ENCODE data around the gene FTCDNL1. TPM values are rescaled to one million over a fixed set of nuclear protein-coding genes. Genes with fewer than 3 reads are reported as not detected.
A peak's percentile ranks its signal among the peaks of the same experiment; 100 is the strongest.

The FTCDNL1 gene
- total RNA-seq, 4 donors from 2014 or later: 6.2 to 20.9 (median 13.4) TPM

DNA sequence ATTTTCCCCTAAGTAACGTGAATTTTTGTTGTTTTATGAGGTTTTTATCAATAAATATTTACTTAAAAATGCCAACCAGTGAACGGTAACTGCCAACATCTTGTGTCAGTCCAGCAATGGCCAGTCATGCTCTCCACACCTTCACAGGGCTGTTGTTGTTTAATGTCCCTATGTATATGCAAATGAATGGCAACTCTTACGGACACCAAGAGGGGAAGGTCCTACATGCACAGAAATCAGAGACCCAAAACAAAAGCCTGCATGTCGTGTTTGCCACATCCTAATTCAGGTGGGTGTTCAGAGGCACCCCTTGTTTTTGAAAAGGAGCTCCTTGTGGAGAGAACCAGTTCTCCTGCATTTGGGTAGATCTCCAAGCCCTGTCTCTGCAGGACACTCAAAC lies 4.8 kb upstream of the FTCDNL1 start:
- Histone ChIP-seq H3K4me3 (replicated peaks in 1 of 3) (no peak overlapping the region), H3K27me3 (no peaks in the 10 kb centered on the region), H3K9me3 (no peaks in the 10 kb centered on the region), H3K4me1 (peaks cover 0 to 4% of the 10 kb centered on the region in 2 donors), H3K36me3 (no peaks in the 10 kb centered on the region), H3K27ac (no peak overlapping the region)
- no peak for DNase-seq
- WGBS, 2 donors: 58 to 60% methylated on average over 4 of the region's 4 CpGs
- TF ChIP-seq CTCF (IDR thresholded peaks at IDR 0.05): no peak
- TF ChIP-seq POLR2A (IDR thresholded peaks at IDR 0.05): no peak
- intact Hi-C loops (cut with DNase I): loop anchor here (5.0 to 10.0 kb wide), 2 partner anchors 51 to 154 kb away; no protein-coding TSS in a partner anchor

DNA sequence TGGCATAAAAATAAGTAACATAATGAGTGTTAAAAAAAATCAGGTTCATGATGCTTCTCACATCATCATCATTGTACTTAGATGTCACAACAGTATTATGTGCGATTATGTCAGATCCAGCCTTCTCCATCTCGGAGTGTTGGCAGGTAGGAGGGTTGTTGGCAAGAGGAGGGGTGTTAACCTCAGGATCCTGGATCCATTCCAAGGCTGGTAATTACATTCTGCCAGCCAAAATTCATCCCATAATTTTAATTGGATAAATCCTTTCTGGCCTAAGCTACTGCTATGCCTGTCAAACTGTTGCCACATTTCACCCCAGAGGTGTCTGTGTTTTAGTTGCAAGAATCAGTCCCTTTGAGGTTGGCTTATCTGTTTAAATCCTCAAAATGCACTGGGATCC lies 891 bp upstream of the FTCDNL1 start:
- no peak overlapping the region for H3K4me3 ChIP-seq (replicated peaks in 1 of 3)
- peak overlapping the region; percentile 33 to 84 (median 71) for H3K27ac ChIP-seq
- no peaks in the 10 kb centered on the region for H3K9me3 ChIP-seq
- intact Hi-C loops (cut with DNase I): loop anchor here (10.0 kb wide), 1 partner anchor 47 kb away; no protein-coding TSS in a partner anchor
- no peaks in the 10 kb centered on the region for H3K27me3 ChIP-seq
- no peaks in the 10 kb centered on the region for H3K36me3 ChIP-seq
- no peak for TF ChIP-seq CTCF (IDR thresholded peaks at IDR 0.05)
- TF ChIP-seq POLR2A (IDR thresholded peaks at IDR 0.05): no peak
- no peak for DNase-seq
- 70 to 82% methylated on average over 2 of the region's 2 CpGs for WGBS, 2 donors
- peaks cover 0 to 12% of the 10 kb centered on the region in 2 donors for H3K4me1 ChIP-seq

DNA sequence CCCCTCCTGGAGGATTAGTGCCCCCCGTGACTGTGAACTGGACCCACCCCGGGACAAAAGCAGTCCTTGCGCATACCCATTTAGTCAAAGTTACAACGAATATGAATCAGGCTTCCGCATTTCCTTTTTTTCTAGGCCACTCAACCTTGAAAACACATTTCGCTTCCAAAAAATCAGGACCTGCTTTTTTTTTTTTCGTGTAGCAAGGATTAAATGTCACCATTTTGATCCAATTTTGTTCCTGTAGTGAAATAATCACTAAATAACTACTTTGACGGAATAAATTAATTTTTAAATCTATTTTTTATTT lies 464 bp upstream of the FTCDNL1 start:
- 18 to 19% methylated on average over 8 of the region's 8 CpGs for WGBS, 2 donors
- peaks cover 0 to 12% of the 10 kb centered on the region in 2 donors for H3K4me1 ChIP-seq
- TF ChIP-seq CTCF (IDR thresholded peaks at IDR 0.05) (peak in 1 of 6 experiments; percentile 2), POLR2A (IDR thresholded peaks at IDR 0.05) (no peak)
- intact Hi-C loops (cut with DNase I): loop anchor here (10.0 kb wide), 1 partner anchor 47 kb away; no protein-coding TSS in a partner anchor
- DNase-seq: no peak
- H3K9me3 ChIP-seq: no peaks in the 10 kb centered on the region
- H3K36me3 ChIP-seq: no peaks in the 10 kb centered on the region
- H3K4me3 ChIP-seq (replicated peaks in 1 of 3): peak overlapping the region in 2 of 3 donors; percentile 49 to 83
- no peaks in the 10 kb centered on the region for H3K27me3 ChIP-seq
- H3K27ac ChIP-seq: peak overlapping the region; percentile 33 to 84 (median 71)

- 18 to 25% methylated on average over 5 to 10 of the region's 12 CpGs for WGBS, 2 donors
- intact Hi-C loops (cut with DNase I): loop anchor here (10.0 kb wide), 1 partner anchor 45 kb away; no protein-coding TSS in a partner anchor
- no peak for DNase-seq
Observed at GRCh38 chr2:199850218-199850717, 724 bp downstream of the FTCDNL1 start.

More at GRCh38 chr2:199850218-199850717, 724 bp downstream of the FTCDNL1 start:
- peak overlapping the region; percentile 28 to 83 (median 52) for H3K4me3 ChIP-seq (replicated peaks in 1 of 3)
- peaks cover 0 to 12% of the 10 kb centered on the region in 2 donors for H3K4me1 ChIP-seq
- TF ChIP-seq POLR2A (IDR thresholded peaks at IDR 0.05) (no peak), CTCF (IDR thresholded peaks at IDR 0.05) (no peak)
- H3K27me3 ChIP-seq: no peaks in the 10 kb centered on the region
- H3K27ac ChIP-seq: peak overlapping the region; percentile 69 to 84 (median 72)
- no peaks in the 10 kb centered on the region for H3K36me3 ChIP-seq
- H3K9me3 ChIP-seq: no peaks in the 10 kb centered on the region

Data from thyroid gland (tissue), 4 donors.